ENCODE data around the gene SLC12A6.

SLC12A6 gene

DNA sequence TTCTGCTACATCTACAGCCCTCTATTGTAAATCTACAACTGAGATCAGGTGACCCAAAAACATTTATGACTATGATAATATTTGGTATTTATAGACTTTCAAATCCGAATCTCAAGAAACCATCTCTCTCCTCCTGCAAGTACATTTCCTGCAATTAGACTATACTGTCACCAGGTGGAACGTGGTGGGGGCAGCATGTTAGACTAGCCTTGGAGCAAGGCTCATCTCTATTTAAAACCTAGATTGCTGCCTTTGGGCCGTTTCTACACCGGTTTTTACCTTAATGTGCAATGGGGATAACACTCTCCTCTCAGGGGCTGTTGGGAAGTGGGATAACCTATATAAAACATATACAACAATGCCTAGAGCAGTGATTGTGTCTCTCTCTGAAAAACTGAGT lies 123.9 kb downstream of the SLC12A6 start:
- TF ChIP-seq, protein P1, sequence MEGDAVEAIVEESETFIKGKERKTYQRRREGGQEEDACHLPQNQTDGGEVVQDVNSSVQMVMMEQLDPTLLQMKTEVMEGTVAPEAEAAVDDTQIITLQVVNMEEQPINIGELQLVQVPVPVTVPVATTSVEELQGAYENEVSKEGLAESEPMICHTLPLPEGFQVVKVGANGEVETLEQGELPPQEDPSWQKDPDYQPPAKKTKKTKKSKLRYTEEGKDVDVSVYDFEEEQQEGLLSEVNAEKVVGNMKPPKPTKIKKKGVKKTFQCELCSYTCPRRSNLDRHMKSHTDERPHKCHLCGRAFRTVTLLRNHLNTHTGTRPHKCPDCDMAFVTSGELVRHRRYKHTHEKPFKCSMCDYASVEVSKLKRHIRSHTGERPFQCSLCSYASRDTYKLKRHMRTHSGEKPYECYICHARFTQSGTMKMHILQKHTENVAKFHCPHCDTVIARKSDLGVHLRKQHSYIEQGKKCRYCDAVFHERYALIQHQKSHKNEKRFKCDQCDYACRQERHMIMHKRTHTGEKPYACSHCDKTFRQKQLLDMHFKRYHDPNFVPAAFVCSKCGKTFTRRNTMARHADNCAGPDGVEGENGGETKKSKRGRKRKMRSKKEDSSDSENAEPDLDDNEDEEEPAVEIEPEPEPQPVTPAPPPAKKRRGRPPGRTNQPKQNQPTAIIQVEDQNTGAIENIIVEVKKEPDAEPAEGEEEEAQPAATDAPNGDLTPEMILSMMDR (IDR thresholded peaks at IDR 0.05), result no peak

DNA sequence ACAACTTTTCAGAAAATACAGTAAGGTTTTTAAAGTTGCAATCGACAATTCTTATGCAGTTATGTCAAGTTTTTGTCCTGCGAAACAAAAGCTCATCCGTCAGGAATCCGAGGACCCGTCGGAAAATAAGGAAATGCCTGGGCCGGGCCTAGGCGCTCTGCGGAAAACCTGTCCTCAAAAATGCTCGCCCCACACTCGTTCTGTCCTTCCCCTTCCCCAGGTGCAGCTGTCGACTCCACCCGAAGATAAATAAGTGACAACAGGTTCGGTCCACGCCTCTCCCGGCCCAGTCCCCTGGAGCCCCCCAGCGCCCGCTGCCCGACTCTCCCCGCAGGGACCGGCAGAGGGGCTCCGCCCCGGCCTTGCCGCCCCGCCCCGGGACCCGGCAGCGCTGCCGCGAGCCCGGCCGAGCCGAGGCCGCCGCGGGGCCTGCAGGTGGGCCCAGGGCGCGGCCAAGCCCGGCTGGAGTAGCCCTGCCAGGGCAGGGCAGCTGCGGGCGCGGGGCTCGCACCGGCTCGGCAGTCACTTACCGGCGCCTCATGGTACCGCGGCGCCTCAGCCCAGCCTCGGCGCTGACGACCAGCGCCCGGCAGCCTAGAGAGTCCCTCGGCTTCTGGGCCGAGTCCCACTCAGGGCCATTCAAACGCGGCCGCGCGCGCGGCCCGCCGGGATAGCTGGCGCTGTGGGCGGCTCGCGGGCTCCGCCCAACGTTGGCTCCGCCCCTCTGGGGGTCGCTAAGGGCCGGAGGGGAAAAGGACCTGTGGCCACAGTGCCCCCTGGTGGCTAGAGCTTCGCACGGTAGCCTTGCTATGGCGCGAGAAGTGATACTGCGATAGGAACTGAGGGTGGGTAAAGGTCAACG lies 127.9 kb downstream of the SLC12A6 start, which contains the start of gene KATNBL1:
Gene KATNBL1, minus strand, starts transcription at position 676 of the 862 bp plus-strand sequence. CDS start 46,420 bp downstream, outside the sequence.
- TF ChIP-seq, protein P1 (IDR thresholded peaks at IDR 0.05), result peak; percentile 89

GRCh38 chr15:34206011-34206410 lies 131.6 kb downstream of the SLC12A6 start:
- TF ChIP-seq, protein P1 (IDR thresholded peaks at IDR 0.05), result no peak

- TF ChIP-seq, protein P1 (IDR thresholded peaks at IDR 0.05), result no peak
Measured at GRCh38 chr15:34203936-34204335, 133.6 kb downstream of the SLC12A6 start.

DNA sequence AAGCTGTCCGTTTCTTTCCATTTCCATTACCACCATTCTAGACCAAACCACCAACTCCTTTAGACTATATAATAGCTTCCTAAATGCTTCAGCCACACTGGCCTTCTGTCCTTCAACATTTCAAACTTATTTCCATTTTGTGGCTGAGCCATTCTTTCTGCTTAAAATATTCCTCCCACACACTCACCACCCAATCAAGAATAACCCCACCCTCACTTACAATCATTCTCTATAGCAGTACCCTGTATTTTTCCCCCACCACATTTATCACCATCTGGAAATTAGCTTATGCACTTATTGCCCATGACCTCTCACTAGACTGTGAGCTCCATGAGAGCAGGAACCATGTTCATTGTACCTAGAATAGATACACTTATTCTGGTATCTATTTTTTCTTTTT lies 134.3 kb downstream of the SLC12A6 start:
- TF ChIP-seq, protein P1 (IDR thresholded peaks at IDR 0.05), result no peak

GRCh38 chr15:34188711-34189110 lies 148.9 kb downstream of the SLC12A6 start:
- TF ChIP-seq, protein P1 (IDR thresholded peaks at IDR 0.05), result no peak

GRCh38 chr15:34185666-34186065 lies 151.9 kb downstream of the SLC12A6 start:
- TF ChIP-seq, protein P1 (IDR thresholded peaks at IDR 0.05), result no peak
